K562 (cell line): ENCODE measurements around the gene ADRM1. TPM values are rescaled to one million over a fixed set of nuclear protein-coding genes. Genes with fewer than 3 reads are reported as not detected.

Source experiments
- COPS2 ChIP-seq: fragments of 450-650 bp; conservative IDR thresholded peaks from 2 replicates; pipeline ENCODE4 v1.6.1; 2016; ENCODE audit warnings: mild to moderate bottlenecking, moderate library complexity
- DMBX1 ChIP-seq: fragments of 250-450 bp; sonication (Bioruptor Pico); IDR thresholded peaks from 2 replicates; pipeline ENCODE4 v1.8.0; 2022; ENCODE audit warnings: inconsistent platforms, mild to moderate bottlenecking, moderate library complexity, borderline replicate concordance
- EHMT2 ChIP-seq: fragments of 450-650 bp; IDR thresholded peaks from 2 replicates; pipeline ENCODE4 v1.6.1; 2018; ENCODE audit warnings: antibody characterized with exemption
- FOXK2 ChIP-seq, 2 experiments: fragments of 450-650 bp; IDR thresholded peaks in 1 of 2; conservative IDR thresholded peaks in 1 of 2; 2 replicates each; pipeline ENCODE4 v1.6.1; 2016; ENCODE audit warnings: low read depth in 2 of 2, mild to moderate bottlenecking in 1 of 2
- ILK ChIP-seq: fragments of 450-650 bp; IDR thresholded peaks from 2 replicates; pipeline ENCODE4 v1.6.1; 2016; ENCODE audit warnings: missing genetic modification characterization, low read depth, mild to moderate bottlenecking, missing compliant biosample characterization, moderate library complexity, borderline replicate concordance
- POLR2AphosphoS5 ChIP-seq: IDR thresholded peaks from 2 replicates; pipeline ENCODE4 v1.6.1; 2011; ENCODE audit warnings: mild to moderate bottlenecking, low read depth, low read length, moderate library complexity; ENCODE audit not compliant: control insufficient read depth, insufficient read depth
- POU5F1 ChIP-seq: fragments of 150-350 bp; IDR thresholded peaks from 2 replicates; pipeline ENCODE4 v1.6.1; 2014; ENCODE audit warnings: borderline replicate concordance, low read length, low read depth, mild to moderate bottlenecking; ENCODE audit not compliant: partially characterized antibody
- SAFB ChIP-seq: fragments of 200-400 bp; formaldehyde crosslinking; IDR thresholded peaks from 2 replicates; pipeline ENCODE4 v1.6.1; 2017; ENCODE audit warnings: low read depth, low read length, borderline replicate concordance
- SREBF1 ChIP-seq: fragments of 150-350 bp; IDR thresholded peaks from 2 replicates; pipeline ENCODE4 v1.6.1; 2014; ENCODE audit warnings: antibody characterized with exemption, low read depth, low read length, borderline replicate concordance
- STAG1 ChIP-seq: sonication (generic); formaldehyde crosslinking; IDR thresholded peaks from 2 replicates; pipeline ENCODE4 v1.5.0; 2020; ENCODE audit warnings: missing genetic modification reagents, borderline replicate concordance
- TBL1XR1 ChIP-seq, 2 experiments: IDR thresholded peaks; 2 replicates each; pipeline ENCODE4 v1.6.1; 2012; ENCODE audit warnings: improper control_type of control experiment in 2 of 2, low read length in 2 of 2, mild to moderate bottlenecking in 1 of 2
- THRAP3 ChIP-seq: fragments of 450-650 bp; IDR thresholded peaks from 2 replicates; pipeline ENCODE4 v1.6.1; 2016; ENCODE audit warnings: mild to moderate bottlenecking, inconsistent platforms, borderline replicate concordance
- XRCC5 ChIP-seq: fragments of 200-400 bp; formaldehyde crosslinking; IDR thresholded peaks from 2 replicates; pipeline ENCODE4 v1.6.1; 2017; ENCODE audit warnings: low read depth, mild to moderate bottlenecking, low read length
- ZBTB17 ChIP-seq: fragments of 450-650 bp; formaldehyde crosslinking; IDR thresholded peaks from 2 replicates; pipeline ENCODE4 v1.4.0; 2020; ENCODE audit warnings: mild to moderate bottlenecking
- polyA plus RNA-seq, 8 experiments: library from polyadenylated mRNA; depleted of rRNA in 4 of 8; stranded (reverse) in 5 of 8; unstranded in 3 of 8; fragments of >200 nt; fragmentation: Nextera tagmentation in 2 of 8; fragmentation: Illumina TruSeq in 1 of 8; extraction: Ambion mirVana in 2 of 8; extraction: Trizol in 1 of 8; gene quantifications; 2 replicates each; pipeline versions ENCODE4 v1.2.1 to v1.2.3, GENCODE V29; 2011 to 2014; ENCODE audit warnings: inconsistent platforms in 1 of 8, missing spikeins in 1 of 8
- total RNA-seq, 7 experiments: library from RNA; depleted of rRNA in 6 of 7; stranded (reverse); fragments of >200 nt in 6 of 7; fragmentation: Illumina TruSeq in 2 of 7; extraction: Trizol in 2 of 7; gene quantifications; 2 replicates each; pipeline versions ENCODE4 v1.2.1 to v1.2.3, GENCODE V29; 2011 to 2021; ENCODE audit warnings: low replicate concordance in 1 of 7
- TF ChIP-seq, protein P1 (sequence below), 2 experiments: fragments of 450-650 bp; formaldehyde crosslinking in 1 of 2; IDR thresholded peaks; 2 replicates each; pipeline versions ENCODE4 v1.4.0 to v1.6.1; 2014 to 2020; ENCODE audit warnings: mild to moderate bottlenecking in 2 of 2, borderline replicate concordance in 1 of 2, low read depth in 1 of 2
- TF ChIP-seq, protein P2 (sequence below): fragments of 450-650 bp; IDR thresholded peaks from 2 replicates; pipeline ENCODE4 v1.6.1; 2014; ENCODE audit warnings: low read depth, mild to moderate bottlenecking, moderate library complexity, borderline replicate concordance

Gene ADRM1
- total and polyA plus RNA-seq, 9 of the 15 experiments (the other 6 are each of a cell fraction or from before 2014, with no cell fraction given) = 5.0 to 223 (median 67.4) TPM

DNA sequence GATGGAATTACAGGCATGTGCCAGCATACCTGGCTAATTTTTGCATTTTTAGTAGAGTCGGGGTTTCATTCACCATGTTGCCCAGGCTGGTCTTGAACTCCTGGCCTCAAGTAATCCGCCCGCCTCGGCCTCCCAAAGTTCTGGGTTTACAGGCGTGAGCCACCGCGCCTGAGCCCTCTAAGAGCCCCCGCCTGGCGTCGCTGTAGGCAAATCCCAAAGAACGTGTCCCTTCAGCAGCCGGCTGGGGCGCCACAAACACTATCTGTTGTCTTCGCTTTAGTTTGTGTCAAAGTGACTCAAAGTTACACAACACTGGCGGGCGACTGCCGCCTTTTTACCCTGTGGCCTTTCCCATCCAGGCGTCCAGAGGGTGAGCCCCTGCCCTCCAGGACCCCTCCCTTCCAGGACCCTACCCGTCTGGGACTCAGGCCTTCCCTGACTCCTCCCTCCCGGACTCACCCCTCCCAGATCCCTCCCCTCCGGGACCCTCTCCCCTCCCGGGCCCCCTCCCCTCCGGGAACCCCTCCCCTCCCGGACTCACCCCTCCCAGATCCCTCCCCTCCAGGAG is 940 bp upstream of the ADRM1 start (continued):
- TF ChIP-seq STAG1 (CRISPR knock-in tag) = peak; percentile 79; the same call in 1 of the 2 replicates
- TF ChIP-seq XRCC5 = peak; percentile 91
- peak in 1 of 2 experiments; percentile 68; a peak in 2 of 4 replicates for TF ChIP-seq TBL1XR1 (IDR thresholded peaks at IDR 0.05; ENCODE audit: low read length in 2 of 2)
- peak; percentile 44; the same call in 1 of the 2 replicates for TF ChIP-seq SREBF1
- TF ChIP-seq DMBX1 (CRISPR knock-in tag) = peak; percentile 41; the same call in 1 of the 2 replicates
- peak; percentile 71; the same call in 1 of the 2 replicates for TF ChIP-seq POLR2AphosphoS5
- peak; percentile 11; the same call in 1 of the 2 replicates for TF ChIP-seq EHMT2
- TF ChIP-seq ZBTB17 (CRISPR knock-in tag) = no peak
- TF ChIP-seq, protein P1, sequence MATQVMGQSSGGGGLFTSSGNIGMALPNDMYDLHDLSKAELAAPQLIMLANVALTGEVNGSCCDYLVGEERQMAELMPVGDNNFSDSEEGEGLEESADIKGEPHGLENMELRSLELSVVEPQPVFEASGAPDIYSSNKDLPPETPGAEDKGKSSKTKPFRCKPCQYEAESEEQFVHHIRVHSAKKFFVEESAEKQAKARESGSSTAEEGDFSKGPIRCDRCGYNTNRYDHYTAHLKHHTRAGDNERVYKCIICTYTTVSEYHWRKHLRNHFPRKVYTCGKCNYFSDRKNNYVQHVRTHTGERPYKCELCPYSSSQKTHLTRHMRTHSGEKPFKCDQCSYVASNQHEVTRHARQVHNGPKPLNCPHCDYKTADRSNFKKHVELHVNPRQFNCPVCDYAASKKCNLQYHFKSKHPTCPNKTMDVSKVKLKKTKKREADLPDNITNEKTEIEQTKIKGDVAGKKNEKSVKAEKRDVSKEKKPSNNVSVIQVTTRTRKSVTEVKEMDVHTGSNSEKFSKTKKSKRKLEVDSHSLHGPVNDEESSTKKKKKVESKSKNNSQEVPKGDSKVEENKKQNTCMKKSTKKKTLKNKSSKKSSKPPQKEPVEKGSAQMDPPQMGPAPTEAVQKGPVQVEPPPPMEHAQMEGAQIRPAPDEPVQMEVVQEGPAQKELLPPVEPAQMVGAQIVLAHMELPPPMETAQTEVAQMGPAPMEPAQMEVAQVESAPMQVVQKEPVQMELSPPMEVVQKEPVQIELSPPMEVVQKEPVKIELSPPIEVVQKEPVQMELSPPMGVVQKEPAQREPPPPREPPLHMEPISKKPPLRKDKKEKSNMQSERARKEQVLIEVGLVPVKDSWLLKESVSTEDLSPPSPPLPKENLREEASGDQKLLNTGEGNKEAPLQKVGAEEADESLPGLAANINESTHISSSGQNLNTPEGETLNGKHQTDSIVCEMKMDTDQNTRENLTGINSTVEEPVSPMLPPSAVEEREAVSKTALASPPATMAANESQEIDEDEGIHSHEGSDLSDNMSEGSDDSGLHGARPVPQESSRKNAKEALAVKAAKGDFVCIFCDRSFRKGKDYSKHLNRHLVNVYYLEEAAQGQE (IDR thresholded peaks at IDR 0.05; ENCODE audit: borderline replicate concordance) = peak; percentile 85
- TF ChIP-seq, protein P1 (CRISPR knock-in tag; IDR thresholded peaks at IDR 0.05; ENCODE audit: low read depth) = no peak
- peak in 1 of 2 experiments; percentile 63; a peak in 2 of 4 replicates for TF ChIP-seq FOXK2 (conservative IDR thresholded peaks at IDR 0.05 in 1 of 2, IDR thresholded peaks at IDR 0.05 in 1 of 2; ENCODE audit: low read depth in 2 of 2)
- no peak for TF ChIP-seq COPS2
- no peak for TF ChIP-seq THRAP3
- TF ChIP-seq, protein P2, sequence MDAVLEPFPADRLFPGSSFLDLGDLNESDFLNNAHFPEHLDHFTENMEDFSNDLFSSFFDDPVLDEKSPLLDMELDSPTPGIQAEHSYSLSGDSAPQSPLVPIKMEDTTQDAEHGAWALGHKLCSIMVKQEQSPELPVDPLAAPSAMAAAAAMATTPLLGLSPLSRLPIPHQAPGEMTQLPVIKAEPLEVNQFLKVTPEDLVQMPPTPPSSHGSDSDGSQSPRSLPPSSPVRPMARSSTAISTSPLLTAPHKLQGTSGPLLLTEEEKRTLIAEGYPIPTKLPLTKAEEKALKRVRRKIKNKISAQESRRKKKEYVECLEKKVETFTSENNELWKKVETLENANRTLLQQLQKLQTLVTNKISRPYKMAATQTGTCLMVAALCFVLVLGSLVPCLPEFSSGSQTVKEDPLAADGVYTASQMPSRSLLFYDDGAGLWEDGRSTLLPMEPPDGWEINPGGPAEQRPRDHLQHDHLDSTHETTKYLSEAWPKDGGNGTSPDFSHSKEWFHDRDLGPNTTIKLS = no peak
- no peak for TF ChIP-seq ILK (tag)
- TF ChIP-seq POU5F1 = no peak
- no peak for TF ChIP-seq SAFB
